HCT116 (cell line): ENCODE data around the gene SETD5. TPM values are rescaled to one million over a fixed set of nuclear protein-coding genes. Genes with fewer than 3 reads are reported as not detected.

Experiments
- ATAC-seq: fragments of 200-7000 bp; cut with Tn5 transposase; 2 replicates; pipeline ENCODE4 v1.9.1; 2020; ENCODE audit warnings: mild to moderate bottlenecking, moderate library complexity
- BruUV-seq: library from RNA; stranded (reverse); fragments of 400-500 nt; replicated peaks from 2 replicates; lab custom pipeline; 2021; lab: Mats Ljungman, UMichigan
- CTCF ChIA-PET: fragments of 300-600 bp; sonication (Branson Sonifier 250); formaldehyde crosslinking; loops from one replicate; lab custom pipeline; 2021; ENCODE audit warnings: antibody characterized with exemption; lab: Charles Lee
- POLR2A ChIA-PET: fragments of 300-600, 350-600 bp; sonication (Branson Sonifier 250); formaldehyde crosslinking; loops from one replicate; lab custom pipeline; 2021; ENCODE audit warnings: antibody characterized with exemption; lab: Charles Lee
- RAD21 ChIA-PET, 2 experiments: fragments of 300-600 bp; sonication (Branson Sonifier 250); formaldehyde crosslinking; loops; one replicate each; lab custom pipeline; 2023; ENCODE audit warnings: low total read pairs in 2 of 2; ENCODE audit not compliant: uncharacterized antibody in 2 of 2, unreplicated experiment in 2 of 2, low non-redundant PET in 1 of 2; lab: Charles Lee
- DNase-seq: peaks from one replicate; pipeline ENCODE4 v3.0.0-alpha.2; 2010; ENCODE audit warnings: low read depth, low spot score
- H2AFZ ChIP-seq: fragments of 200-600 bp; shearing (Covaris generic), sonication (generic); 2 replicates; pipeline ENCODE4 v1.6.1; 2017; ENCODE audit warnings: low read depth, mixed run types, mixed read lengths, antibody characterized with exemption, low read length; ENCODE audit not compliant: poor library complexity, severe bottlenecking
- H3K27ac ChIP-seq: 2 replicates; pipeline ENCODE4 v1.5.1; 2012; ENCODE audit warnings: low read depth, low read length
- H3K27me3 ChIP-seq: fragments of 200-600 bp; sonication (generic); 2 replicates; pipeline ENCODE4 v1.6.1; 2016; ENCODE audit warnings: mixed run types, low read length, mixed read lengths; ENCODE audit not compliant: insufficient read depth
- H3K36me3 ChIP-seq, 2 experiments: fragments of 200-500 bp in 1 of 2; fragments of 200-600 bp in 1 of 2; sonication (Bioruptor generic) in 1 of 2; sonication (generic) in 1 of 2; 2 replicates each; pipeline versions ENCODE4 v1.5.1 to v1.6.1; 2014 to 2016; ENCODE audit warnings: low read length in 2 of 2, inconsistent platforms in 1 of 2, mixed read lengths in 1 of 2, mixed run types in 1 of 2; ENCODE audit not compliant: insufficient read depth in 2 of 2, control insufficient read depth in 1 of 2
- H3K4me1 ChIP-seq, 2 experiments: fragments of 200-600 bp in 1 of 2; sonication (generic) in 1 of 2; 2 replicates each; pipeline versions ENCODE4 v1.5.1 to v1.6.1; 2012 to 2017; ENCODE audit warnings: low read length in 2 of 2, inconsistent platforms in 1 of 2, mild to moderate bottlenecking in 1 of 2, mixed read lengths in 1 of 2, mixed run types in 1 of 2, moderate library complexity in 1 of 2; ENCODE audit not compliant: insufficient read depth in 2 of 2, control insufficient read depth in 1 of 2
- H3K4me2 ChIP-seq: fragments of 200-600 bp; sonication (generic); 2 replicates; pipeline ENCODE4 v1.6.1; 2017; ENCODE audit warnings: mixed run types, low read length, mixed read lengths
- H3K4me3 ChIP-seq, 2 experiments: fragments of 200-600 bp in 1 of 2; sonication (generic) in 1 of 2; replicated peaks in 1 of 2; 2 replicates each; pipeline ENCODE4 v1.5.1; 2011 to 2016; ENCODE audit warnings: low read length in 2 of 2, control low read depth in 1 of 2, low read depth in 1 of 2, mild to moderate bottlenecking in 1 of 2, mixed read lengths in 1 of 2, mixed run types in 1 of 2
- H3K79me2 ChIP-seq: fragments of 200-600 bp; sonication (generic); 2 replicates; pipeline ENCODE4 v1.6.1; 2017; ENCODE audit warnings: mild to moderate bottlenecking, mixed run types, low read length, moderate library complexity, mixed read lengths; ENCODE audit not compliant: insufficient read depth
- H3K9ac ChIP-seq: fragments of 200-600 bp; sonication (generic); 2 replicates; pipeline ENCODE4 v1.6.1; 2016; ENCODE audit warnings: low read length, mixed read lengths
- H3K9me2 ChIP-seq: fragments of 200-600 bp; sonication (generic), shearing (Covaris generic); 2 replicates; pipeline ENCODE4 v1.6.1; 2017; ENCODE audit warnings: mixed run types, mild to moderate bottlenecking, moderate library complexity; ENCODE audit not compliant: insufficient read depth
- H3K9me3 ChIP-seq, 2 experiments: fragments of 200-500 bp in 1 of 2; fragments of 200-600 bp in 1 of 2; sonication (Bioruptor generic) in 1 of 2; sonication (generic) in 1 of 2; 2 replicates each; pipeline ENCODE4 v1.6.1; 2014 to 2017; ENCODE audit warnings: low read length in 2 of 2, mixed read lengths in 2 of 2, inconsistent platforms in 1 of 2, low read depth in 1 of 2, mild to moderate bottlenecking in 1 of 2, mixed run types in 1 of 2, moderate library complexity in 1 of 2; ENCODE audit not compliant: control insufficient read depth in 1 of 2, insufficient read depth in 1 of 2
- H4K20me1 ChIP-seq: fragments of 200-600 bp; sonication (generic), shearing (Covaris generic); 2 replicates; pipeline ENCODE4 v1.6.1; 2017; ENCODE audit warnings: mixed run types, mild to moderate bottlenecking, moderate library complexity; ENCODE audit not compliant: insufficient read depth
- CEBPB ChIP-seq: IDR thresholded peaks from 2 replicates; pipeline ENCODE4 v1.6.1; 2012; ENCODE audit warnings: low read depth
- EGR1 ChIP-seq: IDR thresholded peaks from 2 replicates; pipeline ENCODE4 v1.6.1; 2012; ENCODE audit warnings: low read depth
- EZH2 ChIP-seq: fragments of 200-600 bp; sonication (generic); IDR thresholded peaks from 2 replicates; pipeline ENCODE4 v1.6.1; 2017; ENCODE audit warnings: antibody characterized with exemption, mixed run types
- JUND ChIP-seq: IDR thresholded peaks from 2 replicates; pipeline ENCODE4 v1.6.1; 2012
- MAX ChIP-seq: IDR thresholded peaks from 2 replicates; pipeline ENCODE4 v1.6.1; 2012
- POLR2AphosphoS5 ChIP-seq: IDR thresholded peaks from 2 replicates; pipeline ENCODE4 v1.6.1; 2011; ENCODE audit warnings: mild to moderate bottlenecking, low read depth, low read length, moderate library complexity
- intact Hi-C: fragments of 100-400 bp; cut with micrococcal nuclease; formaldehyde crosslinking; loops from 2 replicates; pipeline ENCODE4 v1.10.0; 2022
- total RNA-seq: library from RNA; stranded (reverse); gene quantifications from one replicate; pipeline ENCODE4 v1.2.1, GENCODE V29; 2021; ENCODE audit not compliant: unreplicated experiment

SETD5 gene
- total RNA-seq, 1 experiment from 2014 or later, result 141 TPM

GRCh38 chr3:9386078-9386459 lies 11.3 kb upstream of the SETD5 start:
- Histone ChIP-seq H3K4me2 (no peak overlapping the region), H3K79me2 (peaks cover 54% of the 10 kb centered on the region), H3K4me1 (no peaks in the 10 kb centered on the region), H3K9me3 (no peaks in the 10 kb centered on the region), H4K20me1 (peaks cover 3% of the 10 kb centered on the region; the same call in 1 of the 2 replicates), H3K27ac (no peak overlapping the region), H3K9ac (no peak overlapping the region), H3K4me3 (no peak overlapping the region), H2AFZ (no peak overlapping the region), H3K36me3 (peaks cover 32 to 69% of the 10 kb centered on the region in 2 experiments), H3K27me3 (no peaks in the 10 kb centered on the region), H3K9me2 (no peaks in the 10 kb centered on the region)
- TF ChIP-seq POLR2AphosphoS5 (peak; percentile 11; the same call in 1 of the 2 replicates), JUND (no peak), EZH2 (no peak)
- ATAC-seq, result no peak
- DNase-seq, result no peak
- POLR2A ChIA-PET, result interaction anchor here (1.2 kb wide), 1 partner anchor 11 kb away, joined by 8 read pairs; the partner anchor contains the start of gene SETD5
- intact Hi-C loops, result loop anchor here (5.0 kb wide), 1 partner anchor 36 kb away; no protein-coding TSS in a partner anchor
- BruUV-seq, result no TSS peak
- RAD21 ChIA-PET, result no interaction called here
- CTCF ChIA-PET, result no interaction called here

GRCh38 chr3:9386501-9387321 lies 10.7 kb upstream of the SETD5 start:
- ChIA-PET RAD21 (no interaction called here), POLR2A (interaction anchor here (1.2 kb wide), 1 partner anchor 10 kb away, joined by 8 read pairs; the partner anchor contains the start of gene SETD5), CTCF (no interaction called here)
- peaks cover 57% of the 10 kb centered on the region for H3K79me2 ChIP-seq
- TF ChIP-seq EGR1, result 0 out of 2 replicates have a peak, but pooled peaks have one; percentile 17
- no peak for TF ChIP-seq CEBPB
- 0 out of 2 replicates have a peak, but pooled peaks have one; percentile 41 for TF ChIP-seq POLR2AphosphoS5
- TF ChIP-seq MAX, result no peak
- no peaks in the 10 kb centered on the region for H3K9me3 ChIP-seq
- H3K4me3 ChIP-seq, result no peak overlapping the region
- H2AFZ ChIP-seq, result no peak overlapping the region
- intact Hi-C loops, result loop anchor here (5.0 kb wide), 1 partner anchor 36 kb away; no protein-coding TSS in a partner anchor
- ATAC-seq, result no peak
- no peak overlapping the region for H3K4me2 ChIP-seq
- no TSS peak for BruUV-seq
- no peaks in the 10 kb centered on the region for H4K20me1 ChIP-seq
- no peak overlapping the region for H3K9ac ChIP-seq
- H3K27me3 ChIP-seq, result no peaks in the 10 kb centered on the region
- H3K9me2 ChIP-seq, result no peaks in the 10 kb centered on the region
- peaks cover 34 to 73% of the 10 kb centered on the region in 2 experiments for H3K36me3 ChIP-seq
- DNase-seq, result no peak
- H3K4me1 ChIP-seq, result no peaks in the 10 kb centered on the region
- H3K27ac ChIP-seq, result no peak overlapping the region
